K562 (cell line): ENCODE results near the gene ME3. TPM values are rescaled to one million over a fixed set of nuclear protein-coding genes. Genes with fewer than 3 reads are reported as not detected.

Experiments
- CREM ChIP-seq: IDR thresholded peaks from 2 replicates; pipeline ENCODE4 v1.6.1; 2014; ENCODE audit warnings: antibody characterized with exemption, low read depth
- HDAC8 ChIP-seq: fragments of 450-650 bp; IDR thresholded peaks from 2 replicates; pipeline ENCODE4 v1.6.1; 2016; ENCODE audit warnings: mild to moderate bottlenecking, missing genetic modification characterization, moderate library complexity, missing compliant biosample characterization
- RBM39 ChIP-seq: fragments of 200-400 bp; formaldehyde crosslinking; optimal IDR thresholded peaks from 2 replicates; pipeline ENCODE3; 2018; ENCODE audit warnings: low read depth, low read length
- U2AF1 ChIP-seq: fragments of 200-400 bp; formaldehyde crosslinking; optimal IDR thresholded peaks from 2 replicates; pipeline ENCODE3; 2017; ENCODE audit warnings: mild to moderate bottlenecking, low read depth, low read length, moderate library complexity
- YBX1 ChIP-seq: fragments of 450-650 bp; IDR thresholded peaks from 2 replicates; pipeline ENCODE4 v1.7.1; 2016; ENCODE audit warnings: mild to moderate bottlenecking
- ZNF589 ChIP-seq: fragments of 200-800 bp; sonication (Bioruptor generic); IDR thresholded peaks from 2 replicates; pipeline ENCODE4 v1.6.1; 2016; ENCODE audit warnings: low read depth, missing genetic modification characterization, missing compliant biosample characterization
- polyA plus RNA-seq, 8 experiments: library from polyadenylated mRNA; depleted of rRNA in 4 of 8; stranded (reverse) in 5 of 8; unstranded in 3 of 8; fragments of >200 nt; fragmentation: Nextera tagmentation in 2 of 8; fragmentation: Illumina TruSeq in 1 of 8; extraction: Ambion mirVana in 2 of 8; extraction: Trizol in 1 of 8; gene quantifications; 2 replicates each; pipeline versions ENCODE4 v1.2.1 to v1.2.3, GENCODE V29; 2011 to 2014; ENCODE audit warnings: inconsistent platforms in 1 of 8, missing spikeins in 1 of 8
- total RNA-seq, 7 experiments: library from RNA; depleted of rRNA in 6 of 7; stranded (reverse); fragments of >200 nt in 6 of 7; fragmentation: Illumina TruSeq in 2 of 7; extraction: Trizol in 2 of 7; gene quantifications; 2 replicates each; pipeline versions ENCODE4 v1.2.1 to v1.2.3, GENCODE V29; 2011 to 2021; ENCODE audit warnings: low replicate concordance in 1 of 7
- TF ChIP-seq, protein P1 (sequence below), 2 experiments: fragments of 450-650 bp; formaldehyde crosslinking in 1 of 2; IDR thresholded peaks; 2 replicates each; pipeline versions ENCODE4 v1.4.0 to v1.6.1; 2014 to 2020; ENCODE audit warnings: mild to moderate bottlenecking in 2 of 2, borderline replicate concordance in 1 of 2, low read depth in 1 of 2
- TF ChIP-seq, protein P2 (sequence below): sonication (generic); formaldehyde crosslinking; IDR thresholded peaks from 2 replicates; pipeline ENCODE4 v1.5.0; 2020; ENCODE audit warnings: missing genetic modification reagents
- TF ChIP-seq, protein P3 (sequence below): fragments of 450-650 bp; formaldehyde crosslinking; IDR thresholded peaks from 2 replicates; pipeline ENCODE4 v1.4.0; 2020; ENCODE audit warnings: mild to moderate bottlenecking, mixed read lengths

The ME3 gene
- total and polyA plus RNA-seq, 9 of the 15 experiments (the other 6 are each of a cell fraction or from before 2014, with no cell fraction given), result not detected

DNA sequence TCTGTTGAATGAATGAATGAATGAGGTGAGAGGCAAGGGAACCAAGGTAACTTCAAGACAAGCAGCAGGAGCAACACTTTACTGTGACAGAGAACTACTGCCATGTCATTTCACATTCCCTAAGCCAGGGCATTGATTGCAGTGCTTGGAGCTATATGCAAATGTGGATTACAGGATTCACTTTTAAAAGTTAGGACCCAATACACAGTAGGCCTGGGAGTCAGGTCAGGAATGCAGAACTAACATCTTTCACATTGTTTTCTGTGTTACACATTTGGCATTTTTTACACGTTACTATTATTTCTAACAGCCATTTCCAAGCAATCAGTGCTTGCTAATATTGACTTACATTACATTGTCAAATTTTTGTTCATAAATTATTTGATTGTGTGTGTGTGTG lies 26.2 kb upstream of the ME3 start (continued):
- TF ChIP-seq, protein P1, sequence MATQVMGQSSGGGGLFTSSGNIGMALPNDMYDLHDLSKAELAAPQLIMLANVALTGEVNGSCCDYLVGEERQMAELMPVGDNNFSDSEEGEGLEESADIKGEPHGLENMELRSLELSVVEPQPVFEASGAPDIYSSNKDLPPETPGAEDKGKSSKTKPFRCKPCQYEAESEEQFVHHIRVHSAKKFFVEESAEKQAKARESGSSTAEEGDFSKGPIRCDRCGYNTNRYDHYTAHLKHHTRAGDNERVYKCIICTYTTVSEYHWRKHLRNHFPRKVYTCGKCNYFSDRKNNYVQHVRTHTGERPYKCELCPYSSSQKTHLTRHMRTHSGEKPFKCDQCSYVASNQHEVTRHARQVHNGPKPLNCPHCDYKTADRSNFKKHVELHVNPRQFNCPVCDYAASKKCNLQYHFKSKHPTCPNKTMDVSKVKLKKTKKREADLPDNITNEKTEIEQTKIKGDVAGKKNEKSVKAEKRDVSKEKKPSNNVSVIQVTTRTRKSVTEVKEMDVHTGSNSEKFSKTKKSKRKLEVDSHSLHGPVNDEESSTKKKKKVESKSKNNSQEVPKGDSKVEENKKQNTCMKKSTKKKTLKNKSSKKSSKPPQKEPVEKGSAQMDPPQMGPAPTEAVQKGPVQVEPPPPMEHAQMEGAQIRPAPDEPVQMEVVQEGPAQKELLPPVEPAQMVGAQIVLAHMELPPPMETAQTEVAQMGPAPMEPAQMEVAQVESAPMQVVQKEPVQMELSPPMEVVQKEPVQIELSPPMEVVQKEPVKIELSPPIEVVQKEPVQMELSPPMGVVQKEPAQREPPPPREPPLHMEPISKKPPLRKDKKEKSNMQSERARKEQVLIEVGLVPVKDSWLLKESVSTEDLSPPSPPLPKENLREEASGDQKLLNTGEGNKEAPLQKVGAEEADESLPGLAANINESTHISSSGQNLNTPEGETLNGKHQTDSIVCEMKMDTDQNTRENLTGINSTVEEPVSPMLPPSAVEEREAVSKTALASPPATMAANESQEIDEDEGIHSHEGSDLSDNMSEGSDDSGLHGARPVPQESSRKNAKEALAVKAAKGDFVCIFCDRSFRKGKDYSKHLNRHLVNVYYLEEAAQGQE (IDR thresholded peaks at IDR 0.05; ENCODE audit: borderline replicate concordance), result no peak
- TF ChIP-seq, protein P1 (CRISPR knock-in tag; IDR thresholded peaks at IDR 0.05; ENCODE audit: low read depth), result no peak
- TF ChIP-seq CREM (no peak), ZNF589 (CRISPR knock-in tag) (no peak), YBX1 (no peak), RBM39 (no peak), HDAC8 (tag) (no peak), U2AF1 (no peak)
- TF ChIP-seq, protein P2, sequence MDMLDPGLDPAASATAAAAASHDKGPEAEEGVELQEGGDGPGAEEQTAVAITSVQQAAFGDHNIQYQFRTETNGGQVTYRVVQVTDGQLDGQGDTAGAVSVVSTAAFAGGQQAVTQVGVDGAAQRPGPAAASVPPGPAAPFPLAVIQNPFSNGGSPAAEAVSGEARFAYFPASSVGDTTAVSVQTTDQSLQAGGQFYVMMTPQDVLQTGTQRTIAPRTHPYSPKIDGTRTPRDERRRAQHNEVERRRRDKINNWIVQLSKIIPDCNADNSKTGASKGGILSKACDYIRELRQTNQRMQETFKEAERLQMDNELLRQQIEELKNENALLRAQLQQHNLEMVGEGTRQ (CRISPR knock-in tag), result no peak
- TF ChIP-seq, protein P3, sequence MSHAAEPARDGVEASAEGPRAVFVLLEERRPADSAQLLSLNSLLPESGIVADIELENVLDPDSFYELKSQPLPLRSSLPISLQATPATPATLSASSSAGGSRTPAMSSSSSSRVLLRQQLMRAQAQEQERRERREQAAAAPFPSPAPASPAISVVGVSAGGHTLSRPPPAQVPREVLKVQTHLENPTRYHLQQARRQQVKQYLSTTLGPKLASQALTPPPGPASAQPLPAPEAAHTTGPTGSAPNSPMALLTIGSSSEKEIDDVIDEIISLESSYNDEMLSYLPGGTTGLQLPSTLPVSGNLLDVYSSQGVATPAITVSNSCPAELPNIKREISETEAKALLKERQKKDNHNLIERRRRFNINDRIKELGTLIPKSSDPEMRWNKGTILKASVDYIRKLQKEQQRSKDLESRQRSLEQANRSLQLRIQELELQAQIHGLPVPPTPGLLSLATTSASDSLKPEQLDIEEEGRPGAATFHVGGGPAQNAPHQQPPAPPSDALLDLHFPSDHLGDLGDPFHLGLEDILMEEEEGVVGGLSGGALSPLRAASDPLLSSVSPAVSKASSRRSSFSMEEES (CRISPR knock-in tag), result no peak
- TF ChIP-seq, all 486 proteins: peak for 0
